Measurements from ENCODE around the gene SLC22A12. TPM values are rescaled to one million over a fixed set of nuclear protein-coding genes. Genes with fewer than 3 reads are reported as not detected.

SLC22A12 gene
- total RNA-seq, 1 donor from 2014 or later = not detected

GRCh38 chr11:64598106-64598796 lies 7.2 kb downstream of the SLC22A12 start:
- no peak for TF ChIP-seq CTCF (IDR thresholded peaks at IDR 0.05)
- Mint-ChIP-seq H3K36me3 (ENCODE audit: unreplicated experiment) (no peaks in the 10 kb centered on the region), H3K4me1 (ENCODE audit: unreplicated experiment) (no peaks in the 10 kb centered on the region), H3K27me3 (ENCODE audit: unreplicated experiment) (no peaks in the 10 kb centered on the region), H3K4me3 (ENCODE audit: unreplicated experiment) (no peak overlapping the region), H3K27ac (ENCODE audit: unreplicated experiment) (no peak overlapping the region), H3K9me3 (ENCODE audit: unreplicated experiment) (peaks cover 5% of the 10 kb centered on the region)
- DNase-seq (ENCODE audit: extremely low spot score, unreplicated experiment) = no peak

- no peaks in the 10 kb centered on the region for H3K4me1 Mint-ChIP-seq (ENCODE audit: unreplicated experiment)
- TF ChIP-seq CTCF (IDR thresholded peaks at IDR 0.05) = no peak
- no peak for DNase-seq (ENCODE audit: extremely low spot score, unreplicated experiment)
- H3K27me3 Mint-ChIP-seq (ENCODE audit: unreplicated experiment) = no peaks in the 10 kb centered on the region
- H3K27ac Mint-ChIP-seq (ENCODE audit: unreplicated experiment) = no peak overlapping the region
- no peaks in the 10 kb centered on the region for H3K36me3 Mint-ChIP-seq (ENCODE audit: unreplicated experiment)
- no peak overlapping the region for H3K4me3 Mint-ChIP-seq (ENCODE audit: unreplicated experiment)
- peaks cover 5% of the 10 kb centered on the region for H3K9me3 Mint-ChIP-seq (ENCODE audit: unreplicated experiment)
Measured at GRCh38 chr11:64598797-64599697, 8.0 kb downstream of the SLC22A12 start.

GRCh38 chr11:64599698-64600211 lies 8.7 kb downstream of the SLC22A12 start:
- Mint-ChIP-seq H3K27ac (ENCODE audit: unreplicated experiment) (no peak overlapping the region), H3K4me1 (ENCODE audit: unreplicated experiment) (no peaks in the 10 kb centered on the region)

GRCh38 chr11:64600281-64600992 lies 9.4 kb downstream of the SLC22A12 start:
- Mint-ChIP-seq H3K36me3 (ENCODE audit: unreplicated experiment) (no peaks in the 10 kb centered on the region), H3K9me3 (ENCODE audit: unreplicated experiment) (peaks cover 5% of the 10 kb centered on the region), H3K4me3 (ENCODE audit: unreplicated experiment) (no peak overlapping the region), H3K27me3 (ENCODE audit: unreplicated experiment) (peaks cover 8% of the 10 kb centered on the region), H3K4me1 (ENCODE audit: unreplicated experiment) (no peaks in the 10 kb centered on the region), H3K27ac (ENCODE audit: unreplicated experiment) (no peak overlapping the region)
- TF ChIP-seq CTCF (IDR thresholded peaks at IDR 0.05) = no peak
- no peak for DNase-seq (ENCODE audit: extremely low spot score, unreplicated experiment)

More at GRCh38 chr11:64599698-64600211, 8.7 kb downstream of the SLC22A12 start:
- H3K4me3 Mint-ChIP-seq (ENCODE audit: unreplicated experiment) = no peak overlapping the region
- no peak for DNase-seq (ENCODE audit: extremely low spot score, unreplicated experiment)
- peaks cover 6% of the 10 kb centered on the region for H3K27me3 Mint-ChIP-seq (ENCODE audit: unreplicated experiment)
- peaks cover 5% of the 10 kb centered on the region for H3K9me3 Mint-ChIP-seq (ENCODE audit: unreplicated experiment)
- no peak for TF ChIP-seq CTCF (IDR thresholded peaks at IDR 0.05)
- no peaks in the 10 kb centered on the region for H3K36me3 Mint-ChIP-seq (ENCODE audit: unreplicated experiment)
